Upper lobe of left lung (tissue), 6 donors: ENCODE data around the gene KDF1. TPM values are rescaled to one million over a fixed set of nuclear protein-coding genes. Genes with fewer than 3 reads are reported as not detected.

Source experiments
- ATAC-seq, 2 donors: fragments of 200-7000 bp; cut with Tn5 transposase; one replicate each; pipeline ENCODE4 v1.9.1; 2022; ENCODE audit warnings: mild to moderate bottlenecking in 2 of 2, moderate library complexity in 2 of 2; ENCODE audit not compliant: low FRiP score in 2 of 2
- DNase-seq, 2 donors: peaks; one replicate each; pipeline ENCODE4 v3.0.0-alpha.2; 2019 to 2020
- H3K27ac ChIP-seq, 4 donors: fragments of 200-600 bp; sonication (generic); one replicate each; pipeline ENCODE4 v1.5.1; 2016 to 2019
- H3K27me3 ChIP-seq, 4 donors: fragments of 200-600 bp; sonication (generic); one replicate each; pipeline ENCODE4 v1.5.1; 2017 to 2019
- H3K36me3 ChIP-seq, 4 donors: fragments of 200-600 bp; sonication (generic); one replicate each; pipeline ENCODE4 v1.5.1; 2016 to 2019
- H3K4me1 ChIP-seq, 4 donors: fragments of 200-600 bp; sonication (generic); one replicate each; pipeline ENCODE4 v1.5.1; 2018 to 2019
- H3K4me3 ChIP-seq, 4 donors: fragments of 200-600 bp; sonication (generic); one replicate each; pipeline ENCODE4 v1.5.1; 2017 to 2019; ENCODE audit warnings: mild to moderate bottlenecking in 2 of 4, moderate library complexity in 1 of 4
- H3K9me3 ChIP-seq, 4 donors: fragments of 200-600 bp; sonication (generic); one replicate each; pipeline ENCODE4 v1.5.1; 2018 to 2019
- EP300 ChIP-seq, 4 donors: sonication (generic); formaldehyde crosslinking; IDR thresholded peaks; one replicate each; pipeline ENCODE4 v1.5.1; 2017; ENCODE audit warnings: antibody characterized with exemption in 4 of 4, control low read depth in 2 of 4
- POLR2A ChIP-seq, 4 donors: fragments of 450-650 bp; IDR thresholded peaks; one replicate each; pipeline ENCODE4 v1.5.1; 2016 to 2017; ENCODE audit warnings: antibody characterized with exemption in 4 of 4, mild to moderate bottlenecking in 2 of 4
- POLR2AphosphoS5 ChIP-seq, 2 donors: sonication (generic); formaldehyde crosslinking; IDR thresholded peaks; one replicate each; pipeline ENCODE4 v1.5.1; 2017; ENCODE audit warnings: antibody characterized with exemption in 2 of 2
- WGBS, 2 donors: methylation state at CpG; one replicate each; pipeline ENCODE4 v1.1.5; 2017 to 2018; 5-methylcytosine and 5-hydroxymethylcytosine counted together
- total RNA-seq, 6 donors: library from RNA; depleted of rRNA in 4 of 6; stranded (reverse); fragments of >200 nt in 4 of 6; gene quantifications; one replicate each; pipeline versions ENCODE4 v1.1.0 to v1.2.1, GENCODE V29; 2016 to 2021
- TF ChIP-seq, protein P1 (sequence below), 6 experiments: fragments of 450-650 bp in 4 of 6; fragments of 200-600 bp in 2 of 6; sonication (generic) in 2 of 6; IDR thresholded peaks; one replicate each; pipeline ENCODE4 v1.5.1; 2016 to 2019; ENCODE audit warnings: antibody characterized with exemption in 6 of 6
- donor health status: DM: no; HTN: no; CAD: no; lungs with moderate emphysema.
- donor health status: DM: no; HTN: yes; CAD: no; lungs with severe emphysema.

Gene KDF1
- total RNA-seq, 6 donors from 2014 or later, result 7.7 to 23.3 (median 11.8) TPM

DNA sequence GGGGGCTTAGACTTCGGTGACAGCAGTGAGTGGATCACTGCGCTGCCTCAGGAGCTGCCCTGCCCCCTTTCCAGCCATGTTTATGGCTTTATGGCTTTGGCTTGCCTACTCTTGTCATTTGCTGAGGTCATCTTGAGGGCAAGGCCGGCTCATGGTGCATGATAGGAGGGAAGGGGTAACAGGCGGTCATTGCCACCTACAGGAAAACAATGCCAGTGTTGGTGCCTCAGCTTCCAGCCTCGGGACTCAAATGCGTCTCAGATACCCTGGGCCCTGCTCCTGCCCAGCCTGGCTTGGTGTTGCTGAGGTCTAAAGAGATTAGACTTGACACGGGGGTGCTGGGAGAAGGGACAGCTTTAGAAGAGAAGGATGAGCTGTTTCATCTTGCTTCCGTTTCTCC lies 14.5 kb downstream of the KDF1 start:
- ATAC-seq (no peak), DNase-seq (no peak)
- H3K36me3 ChIP-seq, result peaks cover 39 to 71% (median 59%) of the 10 kb centered on the region in 4 donors
- no peak overlapping the region for H3K27ac ChIP-seq
- H3K9me3 ChIP-seq, result no peaks in the 10 kb centered on the region
- 85 to 92% methylated on average over 7 of the region's 8 CpGs for WGBS, 2 donors
- TF ChIP-seq POLR2AphosphoS5 (IDR thresholded peaks at IDR 0.05) (no peak), EP300 (IDR thresholded peaks at IDR 0.05) (no peak), POLR2A (IDR thresholded peaks at IDR 0.05) (no peak)
- TF ChIP-seq, protein P1, sequence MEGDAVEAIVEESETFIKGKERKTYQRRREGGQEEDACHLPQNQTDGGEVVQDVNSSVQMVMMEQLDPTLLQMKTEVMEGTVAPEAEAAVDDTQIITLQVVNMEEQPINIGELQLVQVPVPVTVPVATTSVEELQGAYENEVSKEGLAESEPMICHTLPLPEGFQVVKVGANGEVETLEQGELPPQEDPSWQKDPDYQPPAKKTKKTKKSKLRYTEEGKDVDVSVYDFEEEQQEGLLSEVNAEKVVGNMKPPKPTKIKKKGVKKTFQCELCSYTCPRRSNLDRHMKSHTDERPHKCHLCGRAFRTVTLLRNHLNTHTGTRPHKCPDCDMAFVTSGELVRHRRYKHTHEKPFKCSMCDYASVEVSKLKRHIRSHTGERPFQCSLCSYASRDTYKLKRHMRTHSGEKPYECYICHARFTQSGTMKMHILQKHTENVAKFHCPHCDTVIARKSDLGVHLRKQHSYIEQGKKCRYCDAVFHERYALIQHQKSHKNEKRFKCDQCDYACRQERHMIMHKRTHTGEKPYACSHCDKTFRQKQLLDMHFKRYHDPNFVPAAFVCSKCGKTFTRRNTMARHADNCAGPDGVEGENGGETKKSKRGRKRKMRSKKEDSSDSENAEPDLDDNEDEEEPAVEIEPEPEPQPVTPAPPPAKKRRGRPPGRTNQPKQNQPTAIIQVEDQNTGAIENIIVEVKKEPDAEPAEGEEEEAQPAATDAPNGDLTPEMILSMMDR (IDR thresholded peaks at IDR 0.05), result no peak
- H3K4me3 ChIP-seq, result no peak overlapping the region
- no peaks in the 10 kb centered on the region for H3K27me3 ChIP-seq
- H3K4me1 ChIP-seq, result no peaks in the 10 kb centered on the region

DNA sequence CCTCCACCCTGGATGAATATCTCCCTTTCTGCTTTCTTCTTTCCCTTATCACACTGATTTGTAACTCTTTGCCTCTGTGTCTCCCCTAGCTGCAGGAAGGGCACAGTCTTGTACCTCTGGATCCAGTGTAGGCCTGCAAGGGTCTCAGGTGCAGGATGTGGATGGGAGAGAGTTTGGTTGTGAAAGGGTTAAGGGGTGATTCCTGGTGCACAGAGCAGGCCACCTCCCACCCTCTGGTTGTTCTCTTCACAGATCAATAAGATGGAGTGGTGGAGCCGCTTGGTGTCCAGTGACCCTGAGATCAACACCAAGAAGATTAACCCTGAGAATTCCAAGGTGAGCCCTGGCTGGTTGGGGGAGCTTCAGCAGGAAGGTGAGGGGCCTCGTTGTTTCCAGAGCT lies 15.1 kb downstream of the KDF1 start:
- no peak overlapping the region for H3K4me3 ChIP-seq
- WGBS, 2 donors, result 75 to 83% methylated on average over 2 of the region's 2 CpGs
- H3K4me1 ChIP-seq, result no peaks in the 10 kb centered on the region
- peaks cover 39 to 71% (median 59%) of the 10 kb centered on the region in 4 donors for H3K36me3 ChIP-seq
- TF ChIP-seq POLR2AphosphoS5 (IDR thresholded peaks at IDR 0.05) (no peak), EP300 (IDR thresholded peaks at IDR 0.05) (no peak), POLR2A (IDR thresholded peaks at IDR 0.05) (no peak)
- TF ChIP-seq, protein P1 (IDR thresholded peaks at IDR 0.05), result no peak
- ATAC-seq, result no peak
- DNase-seq, result no peak
- H3K27ac ChIP-seq, result no peak overlapping the region
- H3K27me3 ChIP-seq, result no peaks in the 10 kb centered on the region
- H3K9me3 ChIP-seq, result no peaks in the 10 kb centered on the region

DNA sequence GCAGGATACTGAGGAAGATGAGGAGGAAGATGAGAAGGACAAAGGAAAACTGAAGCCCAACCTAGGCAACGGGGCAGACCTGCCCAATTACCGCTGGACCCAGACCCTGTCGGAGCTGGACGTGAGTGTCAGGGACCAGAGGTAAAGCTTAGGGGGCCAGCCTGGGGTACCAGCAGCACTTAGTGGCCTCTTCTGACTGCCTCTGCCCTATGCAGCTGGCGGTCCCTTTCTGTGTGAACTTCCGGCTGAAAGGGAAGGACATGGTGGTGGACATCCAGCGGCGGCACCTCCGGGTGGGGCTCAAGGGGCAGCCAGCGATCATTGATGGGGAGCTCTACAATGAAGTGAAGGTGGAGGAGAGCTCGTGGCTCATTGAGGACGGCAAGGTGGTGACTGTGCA lies 17.6 kb downstream of the KDF1 start:
- no peak overlapping the region for H3K27ac ChIP-seq
- peak in 1 of 2 donors; percentile 45 for DNase-seq
- no peaks in the 10 kb centered on the region for H3K4me1 ChIP-seq
- no peaks in the 10 kb centered on the region for H3K9me3 ChIP-seq
- H3K36me3 ChIP-seq, result peaks cover 39 to 67% (median 61%) of the 10 kb centered on the region in 4 donors
- no peaks in the 10 kb centered on the region for H3K27me3 ChIP-seq
- no peak for TF ChIP-seq EP300 (IDR thresholded peaks at IDR 0.05)
- no peak for TF ChIP-seq POLR2A (IDR thresholded peaks at IDR 0.05)
- no peak for TF ChIP-seq POLR2AphosphoS5 (IDR thresholded peaks at IDR 0.05)
- TF ChIP-seq, protein P1 (IDR thresholded peaks at IDR 0.05), result no peak
- 93 to 98% methylated on average over 12 of the region's 12 CpGs for WGBS, 2 donors
- no peak for ATAC-seq
- H3K4me3 ChIP-seq, result no peak overlapping the region

DNA sequence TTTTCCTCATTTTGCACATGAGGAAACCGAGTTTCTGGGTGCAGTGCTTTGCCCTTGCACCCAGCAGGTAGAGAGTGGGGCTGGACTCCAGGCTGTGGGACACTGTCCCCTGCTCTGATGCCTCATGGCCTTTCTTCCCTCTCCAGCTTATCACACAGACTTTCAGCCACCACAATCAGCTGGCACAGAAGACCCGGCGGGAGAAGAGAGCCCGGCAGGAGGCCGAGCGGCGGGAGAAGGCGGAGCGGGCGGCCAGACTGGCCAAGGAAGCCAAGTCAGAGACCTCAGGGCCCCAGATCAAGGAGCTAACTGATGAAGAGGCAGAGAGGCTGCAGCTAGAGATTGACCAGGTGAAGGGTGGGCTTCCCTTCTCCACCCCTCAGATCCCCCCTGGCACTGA lies 19.0 kb downstream of the KDF1 start:
- Histone ChIP-seq H3K36me3 (peaks cover 39 to 66% (median 63%) of the 10 kb centered on the region in 4 donors), H3K27ac (no peak overlapping the region), H3K9me3 (no peaks in the 10 kb centered on the region), H3K4me1 (no peaks in the 10 kb centered on the region), H3K4me3 (no peak overlapping the region), H3K27me3 (no peaks in the 10 kb centered on the region)
- 95 to 97% methylated on average over 9 to 10 of the region's 10 CpGs for WGBS, 2 donors
- TF ChIP-seq, protein P1 (IDR thresholded peaks at IDR 0.05), result no peak
- TF ChIP-seq POLR2AphosphoS5 (IDR thresholded peaks at IDR 0.05), result no peak
- no peak for TF ChIP-seq POLR2A (IDR thresholded peaks at IDR 0.05)
- no peak for TF ChIP-seq EP300 (IDR thresholded peaks at IDR 0.05)
- no peak for ATAC-seq
- DNase-seq, result peak in 1 of 2 donors; percentile 51

DNA sequence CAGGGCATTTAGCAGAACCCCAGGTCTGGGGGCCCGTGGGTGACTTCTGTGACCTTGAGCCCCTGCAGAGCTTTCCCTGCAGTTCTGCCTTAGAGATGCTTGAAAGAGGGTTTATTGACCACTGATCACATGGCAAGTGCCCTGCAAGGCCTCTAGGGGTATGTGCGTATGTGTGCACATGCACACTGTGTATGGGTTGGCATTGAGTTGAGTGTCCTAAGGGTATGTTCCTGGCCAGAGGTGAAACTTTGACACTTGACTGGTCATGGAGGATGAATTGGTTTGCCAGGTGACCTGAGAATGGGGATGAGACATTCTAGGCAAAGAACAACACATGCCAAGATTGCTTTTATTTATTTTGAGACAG lies 21.6 kb downstream of the KDF1 start:
- ATAC-seq (peak in 1 of 2 donors; percentile 29), DNase-seq (no peak)
- no peaks in the 10 kb centered on the region for H3K27me3 ChIP-seq
- H3K9me3 ChIP-seq, result no peaks in the 10 kb centered on the region
- H3K27ac ChIP-seq, result no peak overlapping the region
- WGBS, 2 donors, result 86 to 100% methylated on average over 2 of the region's 2 CpGs
- no peak overlapping the region for H3K4me3 ChIP-seq
- H3K36me3 ChIP-seq, result peaks cover 25 to 59% (median 49%) of the 10 kb centered on the region in 4 donors
- TF ChIP-seq EP300 (IDR thresholded peaks at IDR 0.05) (no peak), POLR2A (IDR thresholded peaks at IDR 0.05) (no peak), POLR2AphosphoS5 (IDR thresholded peaks at IDR 0.05) (no peak)
- TF ChIP-seq, protein P1 (IDR thresholded peaks at IDR 0.05), result no peak
- H3K4me1 ChIP-seq, result no peaks in the 10 kb centered on the region
